WTC11 (cell line): ENCODE data around the gene OR11H1. TPM values are rescaled to one million over a fixed set of nuclear protein-coding genes. Genes with fewer than 3 reads are reported as not detected.
"Not testable (repeated sequence)": the region's sequence is repeated elsewhere in the genome, so short reads cannot be mapped to it uniquely, and the experiment has no call there.

ENCODE experiments used
- ATAC-seq: fragments of 200-7000 bp; cut with Tn5 transposase; 2 replicates; pipeline ENCODE4 v1.10.0; 2021; ENCODE audit warnings: mild to moderate bottlenecking, moderate library complexity
- Bru-seq: library from RNA; stranded (reverse); fragments of 400-500 nt; gene quantifications from one replicate; lab custom pipeline; 2021; lab: Mats Ljungman, UMichigan
- CTCF ChIA-PET: fragments of 300-600 bp; sonication (Branson Sonifier 250); formaldehyde crosslinking; loops from one replicate; lab custom pipeline; 2021; ENCODE audit warnings: antibody characterized with exemption; lab: Charles Lee
- POLR2A ChIA-PET: fragments of 350-600 bp; sonication (Branson Sonifier 250); formaldehyde crosslinking; loops from one replicate; lab custom pipeline; 2021; ENCODE audit warnings: antibody characterized with exemption; lab: Charles Lee
- DNase-seq: peaks from one replicate; pipeline ENCODE4 v3.0.0; 2021; ENCODE audit warnings: low spot score
- H3K27ac Mint-ChIP-seq: 2 replicates; pipeline ENCODE4 v1.8.0; 2021; ENCODE audit warnings: mixed read lengths
- H3K27me3 Mint-ChIP-seq: 2 replicates; pipeline ENCODE4 v1.8.0; 2021; ENCODE audit warnings: low read depth, mild to moderate bottlenecking, moderate library complexity, mixed read lengths
- H3K36me3 Mint-ChIP-seq: 2 replicates; pipeline ENCODE4 v1.8.0; 2021; ENCODE audit warnings: mixed read lengths
- H3K4me1 Mint-ChIP-seq: 2 replicates; pipeline ENCODE4 v1.8.0; 2022; ENCODE audit warnings: mixed read lengths
- H3K4me3 Mint-ChIP-seq: 2 replicates; pipeline ENCODE4 v1.8.0; 2021; ENCODE audit warnings: mild to moderate bottlenecking, moderate library complexity, mixed read lengths
- H3K9me3 Mint-ChIP-seq: 2 replicates; pipeline ENCODE4 v1.8.0; 2021; ENCODE audit warnings: mixed read lengths
- long read RNA-seq, 3 experiments: library from RNA in 1 of 3; library from capped mRNA in 1 of 3; library from polyadenylated mRNA in 1 of 3; unstranded in 2 of 3; stranded (forward) in 1 of 3; transcript quantifications; one replicate each; pipeline ENCODE4 v2.0.0, GENCODE V29; 2021
- total RNA-seq: library from RNA; stranded (reverse); gene quantifications from 3 replicates; pipeline ENCODE4 v1.2.3, GENCODE V29; 2021

The OR11H1 gene
- total RNA-seq (not detected in 3 replicates), Bru-seq, nascent RNA (not detected)
- long read RNA-seq, experiment 1 = 0 reads
- long read RNA-seq, experiment 2 = 0 reads
- long read RNA-seq, experiment 3 = 0 reads

DNA sequence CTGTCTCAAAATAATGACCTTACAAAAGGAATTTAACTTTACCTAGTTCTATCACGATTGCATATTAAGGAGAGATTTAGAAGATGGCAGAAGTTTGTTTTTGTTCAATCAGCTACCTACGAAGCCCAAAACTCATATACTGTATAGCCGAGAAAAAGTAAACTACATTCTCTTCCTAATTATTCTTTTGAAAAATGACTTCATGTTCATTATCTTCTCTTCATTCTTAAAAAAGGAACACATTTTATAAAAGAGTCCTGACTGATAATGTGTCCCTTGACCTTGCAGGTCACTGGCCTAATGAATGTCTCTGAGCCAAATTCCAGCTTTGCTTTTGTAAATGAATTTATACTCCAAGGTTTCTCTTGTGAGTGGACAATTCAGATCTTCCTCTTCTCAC is at the start of gene OR11H1:
Gene OR11H1 (plus strand): TSS at position 301 of the 400 bp plus-strand sequence. CDS start 0 bp downstream, at position 301.
- DNase-seq, H3K27ac Mint-ChIP-seq, ATAC-seq, CTCF ChIA-PET, H3K4me1 Mint-ChIP-seq, H3K27me3 Mint-ChIP-seq, POLR2A ChIA-PET, H3K4me3 Mint-ChIP-seq, H3K9me3 Mint-ChIP-seq, H3K36me3 Mint-ChIP-seq: not testable (repeated sequence)

GRCh38 chr22:15509967-15510366 is 18.0 kb upstream of the OR11H1 start:
- H3K4me3 Mint-ChIP-seq, H3K27ac Mint-ChIP-seq, H3K9me3 Mint-ChIP-seq, POLR2A ChIA-PET, H3K27me3 Mint-ChIP-seq, H3K36me3 Mint-ChIP-seq, DNase-seq, ATAC-seq, CTCF ChIA-PET, H3K4me1 Mint-ChIP-seq: not testable (repeated sequence)

GRCh38 chr22:15515896-15516295 is 12.1 kb upstream of the OR11H1 start:
- H3K36me3 Mint-ChIP-seq, DNase-seq, ATAC-seq, H3K9me3 Mint-ChIP-seq, H3K4me3 Mint-ChIP-seq, H3K27me3 Mint-ChIP-seq, POLR2A ChIA-PET, CTCF ChIA-PET, H3K4me1 Mint-ChIP-seq, H3K27ac Mint-ChIP-seq: not testable (repeated sequence)

- H3K27me3 Mint-ChIP-seq, POLR2A ChIA-PET, ATAC-seq, H3K27ac Mint-ChIP-seq, CTCF ChIA-PET, H3K36me3 Mint-ChIP-seq, H3K4me1 Mint-ChIP-seq, H3K4me3 Mint-ChIP-seq, H3K9me3 Mint-ChIP-seq: not testable (repeated sequence)
- DNase-seq = peak; percentile 8
Measured at GRCh38 chr22:15553767-15554166, 25.8 kb downstream of the OR11H1 start.

DNA sequence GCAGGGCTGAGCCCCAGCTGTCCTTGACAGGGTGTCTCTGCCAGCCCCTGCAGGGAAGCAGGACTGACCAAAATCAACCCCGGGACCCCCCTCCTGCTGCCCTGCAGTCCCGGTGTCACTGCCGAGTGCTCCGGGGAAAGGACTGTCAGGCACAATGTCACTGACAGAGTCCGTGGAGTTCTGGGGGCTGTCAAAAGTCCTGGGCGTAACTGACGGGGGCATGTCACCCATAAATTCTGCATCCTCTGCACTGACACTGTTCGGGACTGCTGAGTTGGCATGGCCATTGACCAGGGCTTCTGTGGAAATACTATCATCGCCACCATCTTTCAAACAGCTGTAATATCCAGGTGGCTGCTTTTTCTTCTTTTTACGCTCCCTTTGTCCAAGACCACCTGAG is 35.5 kb downstream of the OR11H1 start:
- H3K4me1 Mint-ChIP-seq, DNase-seq, H3K4me3 Mint-ChIP-seq, H3K9me3 Mint-ChIP-seq, H3K27me3 Mint-ChIP-seq, ATAC-seq, CTCF ChIA-PET, H3K27ac Mint-ChIP-seq, POLR2A ChIA-PET, H3K36me3 Mint-ChIP-seq: not testable (repeated sequence)

GRCh38 chr22:15565063-15565462 is 37.1 kb downstream of the OR11H1 start:
- DNase-seq, H3K9me3 Mint-ChIP-seq, H3K36me3 Mint-ChIP-seq, H3K4me1 Mint-ChIP-seq, H3K27me3 Mint-ChIP-seq, H3K27ac Mint-ChIP-seq, CTCF ChIA-PET, H3K4me3 Mint-ChIP-seq, POLR2A ChIA-PET, ATAC-seq: not testable (repeated sequence)

Other genes starting within 250 kb of the OR11H1 start
- not detected in 3 replicates for gene POTEH, start 161.8 kb downstream of the OR11H1 start, total RNA-seq